Ovary (tissue), 3 donors: ENCODE data around the gene VAV3.

Experiments
- EP300 ChIP-seq: sonication (generic); formaldehyde crosslinking; IDR thresholded peaks from one replicate; pipeline ENCODE4 v1.6.1; 2017; ENCODE audit warnings: antibody characterized with exemption
- POLR2A ChIP-seq: fragments of 450-650 bp; IDR thresholded peaks from one replicate; pipeline ENCODE4 v1.6.1; 2017; ENCODE audit warnings: antibody characterized with exemption, mild to moderate bottlenecking, moderate library complexity
- TF ChIP-seq, protein P1 (sequence below), 3 donors: fragments of 450-650 bp in 2 of 3; fragments of 200-600 bp in 1 of 3; IDR thresholded peaks; one replicate each; pipeline versions ENCODE4 v1.5.1 to v1.8.0; 2016 to 2022; ENCODE audit warnings: antibody characterized with exemption in 3 of 3, mild to moderate bottlenecking in 1 of 3
- donor health status: DM: no; HTN: no; CAD: no.

GRCh38 chr1:107766533-107766932 is 198.4 kb downstream of the VAV3 start:
- TF ChIP-seq, protein P1, sequence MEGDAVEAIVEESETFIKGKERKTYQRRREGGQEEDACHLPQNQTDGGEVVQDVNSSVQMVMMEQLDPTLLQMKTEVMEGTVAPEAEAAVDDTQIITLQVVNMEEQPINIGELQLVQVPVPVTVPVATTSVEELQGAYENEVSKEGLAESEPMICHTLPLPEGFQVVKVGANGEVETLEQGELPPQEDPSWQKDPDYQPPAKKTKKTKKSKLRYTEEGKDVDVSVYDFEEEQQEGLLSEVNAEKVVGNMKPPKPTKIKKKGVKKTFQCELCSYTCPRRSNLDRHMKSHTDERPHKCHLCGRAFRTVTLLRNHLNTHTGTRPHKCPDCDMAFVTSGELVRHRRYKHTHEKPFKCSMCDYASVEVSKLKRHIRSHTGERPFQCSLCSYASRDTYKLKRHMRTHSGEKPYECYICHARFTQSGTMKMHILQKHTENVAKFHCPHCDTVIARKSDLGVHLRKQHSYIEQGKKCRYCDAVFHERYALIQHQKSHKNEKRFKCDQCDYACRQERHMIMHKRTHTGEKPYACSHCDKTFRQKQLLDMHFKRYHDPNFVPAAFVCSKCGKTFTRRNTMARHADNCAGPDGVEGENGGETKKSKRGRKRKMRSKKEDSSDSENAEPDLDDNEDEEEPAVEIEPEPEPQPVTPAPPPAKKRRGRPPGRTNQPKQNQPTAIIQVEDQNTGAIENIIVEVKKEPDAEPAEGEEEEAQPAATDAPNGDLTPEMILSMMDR (IDR thresholded peaks at IDR 0.05), result no peak
- TF ChIP-seq POLR2A (no peak), EP300 (no peak)
